Endothelial cell of hepatic sinusoid (primary cell): ENCODE measurements around the gene HCCS.

Experiments
- in situ Hi-C: cut with HindIII; loops from 2 replicates; pipeline ENCODE4 v1.10.0; 2017; ENCODE audit warnings: low sequenced_read_pairs

HCCS gene

DNA sequence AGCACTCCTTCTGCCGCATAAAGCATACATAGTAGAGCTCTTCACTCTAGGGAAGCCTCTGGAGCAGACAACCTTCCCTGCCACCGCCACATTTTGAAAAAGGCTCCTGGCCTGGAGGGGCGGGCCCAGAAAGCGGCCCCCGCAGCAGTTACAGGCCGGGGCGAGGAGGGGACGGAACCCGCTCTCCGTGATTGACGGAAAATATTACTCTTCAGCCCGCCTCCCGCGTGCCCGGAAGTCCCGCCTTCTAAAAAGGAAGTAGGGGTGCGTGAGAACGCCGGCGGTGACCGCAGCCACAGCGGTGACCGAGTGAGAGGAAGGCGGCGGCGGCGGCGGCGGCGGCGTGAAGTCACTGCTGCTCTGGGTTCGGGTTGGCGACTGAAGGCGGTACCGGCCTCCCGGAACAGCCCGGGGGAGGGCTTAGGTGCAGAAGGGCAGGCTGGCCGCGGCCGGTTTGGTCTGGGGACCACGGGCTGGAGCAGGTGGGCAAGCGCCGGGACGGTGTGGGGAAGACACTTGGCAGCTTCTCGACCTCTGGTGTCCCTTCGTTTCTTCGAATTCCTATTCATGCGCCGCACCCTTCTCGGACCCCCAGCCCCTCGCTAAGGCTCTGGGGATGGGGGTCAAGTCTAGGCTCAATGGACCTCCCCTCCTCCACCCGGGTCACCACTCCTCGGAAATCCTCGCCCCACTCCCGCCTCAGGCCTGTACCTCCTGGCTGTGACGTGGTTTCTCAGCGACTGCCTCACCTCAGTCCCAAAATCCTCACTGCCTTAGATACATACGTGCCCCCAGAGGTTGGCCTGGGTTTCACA, at the start of gene HCCS:
TSS of gene HCCS (plus strand) at position 296 of the 815 bp plus-strand sequence. CDS start 729 bp downstream, outside the sequence.
- in situ Hi-C loops, result no loop called here

DNA sequence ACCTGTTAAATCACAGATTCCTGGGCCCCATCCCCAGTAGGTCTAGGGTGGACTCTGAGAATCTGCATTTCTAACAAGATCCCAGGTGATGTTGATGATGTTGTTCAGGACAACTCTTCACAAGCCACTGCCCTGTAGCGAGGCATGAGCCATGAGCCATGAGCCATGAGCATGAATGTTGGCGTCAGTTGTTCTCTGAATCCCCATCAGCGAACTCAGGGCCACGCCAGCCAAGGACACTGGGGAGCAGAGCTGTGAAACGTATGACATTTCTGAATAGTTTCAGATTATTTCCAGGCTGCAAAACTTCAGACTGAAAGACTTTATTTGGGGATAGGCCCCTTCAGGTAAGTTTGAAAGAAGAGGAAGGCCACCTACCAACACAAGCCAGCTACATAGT, 46.9 kb upstream of the HCCS start:
- in situ Hi-C loops, result no loop called here

DNA sequence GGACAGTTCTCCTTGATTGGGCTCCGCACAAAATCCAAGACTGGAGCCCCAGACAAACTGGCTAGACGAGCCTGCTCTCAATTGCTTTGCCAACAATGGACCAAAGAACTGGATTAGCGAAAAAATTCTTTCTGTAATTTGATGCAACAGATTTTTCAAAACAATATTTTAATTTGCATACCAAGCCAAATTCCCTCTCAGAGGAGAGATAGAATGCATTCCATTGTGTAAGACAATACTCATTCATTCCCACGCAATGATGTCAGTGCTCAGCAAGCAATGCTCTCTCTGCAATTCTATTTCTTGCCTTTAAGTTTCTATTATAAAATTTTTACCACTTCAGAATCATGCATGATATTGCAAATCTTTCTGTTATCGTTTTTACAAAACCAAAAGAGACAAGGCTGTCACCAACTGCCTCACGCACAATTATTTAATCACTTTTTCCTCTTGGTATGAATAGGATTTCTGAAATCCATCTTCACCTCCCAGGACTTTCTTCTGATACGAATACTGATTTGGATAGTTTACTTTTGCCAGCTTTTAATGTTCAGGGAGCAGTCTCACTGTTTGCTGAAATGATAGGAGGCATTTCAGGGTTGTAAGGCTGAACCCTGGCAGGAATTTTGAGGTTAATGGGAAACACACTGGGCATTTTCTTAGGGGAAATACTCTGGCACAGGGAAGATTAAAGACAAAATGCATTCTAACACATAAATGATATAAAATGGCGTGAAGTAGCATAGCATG, 46.1 kb upstream of the HCCS start:
- in situ Hi-C loops, result no loop called here

DNA sequence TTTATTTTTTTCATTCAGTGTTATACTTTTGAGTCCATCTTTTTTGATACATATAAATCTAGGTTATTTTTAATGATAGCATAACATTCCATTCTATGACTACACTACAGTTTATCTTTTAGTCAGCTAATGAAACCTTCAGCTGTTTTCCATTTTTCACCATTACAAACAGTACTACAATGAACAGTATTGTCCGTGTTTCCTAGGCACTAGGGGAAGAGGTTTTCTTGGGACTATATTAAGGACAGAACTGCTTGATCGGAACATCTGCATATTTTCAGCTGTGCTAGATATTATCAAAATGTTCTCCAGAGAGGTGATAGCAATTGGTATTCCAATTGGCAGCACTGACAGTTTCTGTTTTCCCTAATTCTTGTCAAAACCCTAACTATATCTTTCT, 44.3 kb upstream of the HCCS start:
- in situ Hi-C loops, result no loop called here

- in situ Hi-C loops, result no loop called here
These were observed 37.8 kb upstream of the HCCS start for GRCh38 chrX:11073381-11073780.

DNA sequence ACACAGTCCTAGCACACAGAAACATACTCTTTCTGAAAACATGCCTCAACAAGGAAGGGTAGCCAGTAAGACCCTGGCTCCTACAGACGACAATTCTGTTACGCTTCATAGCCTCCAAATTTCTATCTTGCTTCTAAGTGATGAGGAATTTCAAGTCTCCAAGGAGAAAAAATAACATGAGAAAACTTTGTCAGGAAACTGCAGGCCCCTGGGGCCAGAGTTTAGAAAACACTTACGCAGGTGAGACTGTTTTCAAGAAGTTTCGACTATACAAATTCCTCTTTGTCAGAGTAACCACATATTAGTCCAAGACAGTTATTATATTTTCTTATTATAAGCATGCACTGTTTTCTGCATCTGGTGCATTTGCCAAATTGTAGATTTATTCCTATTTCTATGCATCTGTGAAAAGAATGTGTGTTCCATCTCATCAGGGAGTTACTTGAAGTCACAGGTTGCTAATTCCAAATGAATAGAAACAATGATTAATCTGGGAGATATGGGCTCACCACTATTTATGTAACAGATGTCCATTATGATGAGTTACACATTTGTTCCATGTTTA, 30.3 kb upstream of the HCCS start:
- in situ Hi-C loops, result loop anchor here (25.0 kb wide), 1 partner anchor 894 kb away; no protein-coding TSS in a partner anchor

GRCh38 chrX:11081511-11081910, 29.6 kb upstream of the HCCS start:
- in situ Hi-C loops, result loop anchor here (25.0 kb wide), 1 partner anchor 894 kb away; no protein-coding TSS in a partner anchor

- in situ Hi-C loops, result loop anchor here (25.0 kb wide), 1 partner anchor 898 kb away; no protein-coding TSS in a partner anchor
These were observed 25.8 kb upstream of the HCCS start for GRCh38 chrX:11085305-11085704.

GRCh38 chrX:11089802-11090201, 21.3 kb upstream of the HCCS start:
- in situ Hi-C loops, result loop anchor here (25.0 kb wide), 1 partner anchor 903 kb away; no protein-coding TSS in a partner anchor

DNA sequence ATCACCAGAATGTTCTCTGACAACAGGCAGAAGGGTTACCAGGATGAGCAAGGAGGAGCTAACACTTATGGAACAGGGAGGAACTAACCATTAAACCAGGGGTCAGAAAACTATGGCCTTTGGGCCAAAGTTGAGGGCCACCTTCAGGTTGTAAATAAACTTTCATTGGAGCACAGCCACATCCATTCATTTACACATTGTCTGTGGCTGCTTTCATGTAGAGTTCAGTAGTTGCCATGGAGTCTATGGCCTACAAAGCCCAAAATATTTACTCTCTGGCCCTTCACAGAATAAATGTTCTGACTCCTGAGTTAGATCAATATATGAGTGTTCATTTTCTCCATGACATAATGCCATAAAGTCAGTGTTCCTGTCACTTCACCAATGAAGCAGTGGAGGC, 13.2 kb upstream of the HCCS start:
- in situ Hi-C loops, result loop anchor here (25.0 kb wide), 1 partner anchor 911 kb away; no protein-coding TSS in a partner anchor

DNA sequence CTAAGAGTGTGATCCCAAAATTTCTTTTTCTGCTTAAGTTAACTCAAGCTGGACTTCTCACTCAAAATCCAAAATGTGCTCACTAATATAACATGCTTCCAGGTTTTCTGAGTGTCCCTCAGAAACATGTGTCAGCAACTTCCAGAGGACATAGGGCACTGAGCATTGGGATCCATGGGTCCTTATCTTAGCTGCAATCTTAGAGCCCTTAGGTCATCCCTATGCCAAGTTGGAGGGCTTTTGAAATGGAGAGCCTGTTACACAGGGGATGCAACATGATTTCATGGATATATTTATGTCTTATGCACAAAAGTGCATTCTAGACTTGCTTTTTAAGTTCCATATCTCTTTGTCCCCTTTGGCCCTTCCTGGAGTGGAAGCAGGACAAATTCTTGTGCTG, 11.7 kb upstream of the HCCS start:
- in situ Hi-C loops, result loop anchor here (25.0 kb wide), 1 partner anchor 912 kb away; no protein-coding TSS in a partner anchor

DNA sequence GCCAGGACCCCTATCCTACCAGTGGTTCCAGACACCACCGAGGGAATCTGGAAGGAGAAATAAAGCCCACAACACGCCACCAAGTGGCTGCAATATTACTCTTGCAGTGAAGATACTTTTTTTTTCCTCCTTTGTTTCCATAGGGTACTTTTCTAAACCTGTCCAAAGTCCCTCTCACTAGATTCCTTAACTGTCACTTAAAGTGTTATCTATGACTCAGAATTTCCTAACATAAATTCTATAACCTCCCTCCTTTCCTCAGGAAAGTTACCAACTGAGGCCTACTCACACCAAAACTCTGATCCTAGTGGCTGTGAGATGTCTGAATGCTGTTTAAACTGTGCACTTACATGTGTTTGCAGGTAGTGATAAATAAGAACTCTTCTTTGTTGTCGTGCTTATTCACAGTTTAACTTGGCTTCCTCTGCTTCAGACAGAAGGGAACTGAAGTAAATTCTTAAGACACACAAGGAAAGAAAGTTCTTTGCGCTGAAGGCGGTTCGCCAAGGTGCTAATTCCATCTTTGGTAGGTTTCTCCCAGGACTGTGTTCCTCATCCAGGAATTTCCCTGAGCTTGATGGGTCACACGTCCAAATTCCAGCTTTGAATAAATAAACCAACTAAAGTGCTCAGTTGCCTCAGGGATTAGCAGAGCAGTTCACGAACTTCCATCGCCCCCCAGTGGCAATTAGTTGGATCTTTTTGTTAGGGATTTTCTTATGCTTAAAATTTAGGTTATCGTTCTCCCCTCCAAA, 10.7 kb upstream of the HCCS start:
- in situ Hi-C loops, result no loop called here

- in situ Hi-C loops, result no loop called here
These were observed 8.1 kb upstream of the HCCS start for GRCh38 chrX:11103006-11103405.

- in situ Hi-C loops, result no loop called here
These were observed 7.4 kb upstream of the HCCS start for GRCh38 chrX:11103751-11104150.

DNA sequence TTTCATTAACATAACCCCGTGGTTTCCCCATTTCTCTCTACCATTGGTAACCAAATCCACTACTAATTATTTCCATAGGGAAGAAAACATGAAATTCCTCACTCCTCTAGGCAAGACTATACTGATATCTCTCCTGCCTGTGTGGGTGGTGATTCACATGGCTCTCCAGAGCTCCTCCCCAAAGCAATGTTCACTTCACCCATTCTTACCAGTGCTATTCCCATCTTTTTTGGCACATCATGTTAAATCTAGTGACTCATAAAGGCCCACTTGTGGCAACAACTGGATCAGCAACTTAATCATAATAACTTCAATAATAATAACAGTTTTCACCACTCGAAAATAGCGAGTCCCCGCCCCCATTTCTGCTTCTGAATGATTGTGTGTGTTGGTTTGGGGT, 6.1 kb upstream of the HCCS start:
- in situ Hi-C loops, result no loop called here

GRCh38 chrX:11108253-11108941, 2.7 kb upstream of the HCCS start:
- in situ Hi-C loops, result no loop called here

- in situ Hi-C loops, result no loop called here
These were observed 1.2 kb upstream of the HCCS start for GRCh38 chrX:11109968-11110367.

- in situ Hi-C loops, result no loop called here
These were observed 815 bp downstream of the HCCS start for GRCh38 chrX:11111947-11112346.

DNA sequence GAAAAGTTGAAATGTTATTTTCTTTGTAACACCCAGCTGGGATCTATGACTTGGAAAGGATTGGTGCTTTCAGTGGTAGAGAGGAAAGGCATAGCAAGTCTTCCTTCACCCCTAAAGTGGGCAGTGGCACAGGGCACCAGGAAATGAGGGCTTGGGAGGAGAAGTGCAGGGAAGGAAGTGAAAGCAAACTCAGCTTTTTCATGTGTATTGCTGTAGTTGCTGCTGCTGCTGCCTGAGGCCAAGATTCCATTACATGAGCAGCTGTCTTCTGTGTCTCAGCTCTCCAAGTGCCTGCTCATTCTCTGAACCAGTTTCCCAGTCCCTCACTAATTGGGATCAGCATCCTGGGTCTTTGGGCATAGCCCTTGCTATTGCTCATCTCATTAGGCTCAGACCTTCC, 2.6 kb downstream of the HCCS start:
- in situ Hi-C loops, result no loop called here

GRCh38 chrX:11117745-11118144, 6.6 kb downstream of the HCCS start:
- in situ Hi-C loops, result no loop called here
